ENCODE results near the gene PHACTR1.

DNA sequence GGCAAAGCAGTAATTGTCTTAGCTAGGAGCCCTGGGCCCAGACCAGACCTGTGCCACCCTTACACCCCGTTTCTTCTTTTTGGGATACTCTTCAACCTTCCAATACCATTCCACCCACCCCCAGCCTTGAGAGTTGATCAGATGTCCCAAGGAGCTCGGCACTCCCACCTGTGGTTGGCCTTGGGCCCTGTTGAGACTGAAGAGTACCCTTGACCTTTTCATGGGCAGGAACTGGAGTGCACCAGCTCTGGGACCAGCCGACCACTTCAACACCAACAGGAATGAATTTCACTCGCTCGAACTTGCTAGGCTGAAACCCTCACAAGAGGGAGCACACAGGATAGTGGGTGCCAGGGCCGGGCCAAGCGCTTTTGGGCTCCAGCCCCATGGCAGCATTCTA lies 273.6 kb downstream of the PHACTR1 start:
- TF ChIP-seq, protein P1, sequence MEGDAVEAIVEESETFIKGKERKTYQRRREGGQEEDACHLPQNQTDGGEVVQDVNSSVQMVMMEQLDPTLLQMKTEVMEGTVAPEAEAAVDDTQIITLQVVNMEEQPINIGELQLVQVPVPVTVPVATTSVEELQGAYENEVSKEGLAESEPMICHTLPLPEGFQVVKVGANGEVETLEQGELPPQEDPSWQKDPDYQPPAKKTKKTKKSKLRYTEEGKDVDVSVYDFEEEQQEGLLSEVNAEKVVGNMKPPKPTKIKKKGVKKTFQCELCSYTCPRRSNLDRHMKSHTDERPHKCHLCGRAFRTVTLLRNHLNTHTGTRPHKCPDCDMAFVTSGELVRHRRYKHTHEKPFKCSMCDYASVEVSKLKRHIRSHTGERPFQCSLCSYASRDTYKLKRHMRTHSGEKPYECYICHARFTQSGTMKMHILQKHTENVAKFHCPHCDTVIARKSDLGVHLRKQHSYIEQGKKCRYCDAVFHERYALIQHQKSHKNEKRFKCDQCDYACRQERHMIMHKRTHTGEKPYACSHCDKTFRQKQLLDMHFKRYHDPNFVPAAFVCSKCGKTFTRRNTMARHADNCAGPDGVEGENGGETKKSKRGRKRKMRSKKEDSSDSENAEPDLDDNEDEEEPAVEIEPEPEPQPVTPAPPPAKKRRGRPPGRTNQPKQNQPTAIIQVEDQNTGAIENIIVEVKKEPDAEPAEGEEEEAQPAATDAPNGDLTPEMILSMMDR (IDR thresholded peaks at IDR 0.05) = no peak
- TF ChIP-seq CBX2 (IDR thresholded peaks at IDR 0.05; ENCODE audit: borderline replicate concordance, low read depth) (no peak), HOXA7 (CRISPR knock-in tag; IDR thresholded peaks at IDR 0.05) (no peak), RFX5 (IDR thresholded peaks at IDR 0.05) (no peak)

Measured in A549 (cell line).